H9 (cell line): ENCODE measurements around the gene MAP9. TPM values are rescaled to one million over a fixed set of nuclear protein-coding genes. Genes with fewer than 3 reads are reported as not detected.

Experiments
- DNase-seq: peaks from one replicate; pipeline ENCODE4 v3.0.0-alpha.2; 2017
- H2AFZ ChIP-seq: one replicate; pipeline ENCODE4 v1.6.1; 2013; ENCODE audit warnings: mild to moderate bottlenecking, low read length, control low read depth, moderate library complexity
- H2AK5ac ChIP-seq: 2 replicates; pipeline ENCODE4 v1.6.1; 2013; ENCODE audit warnings: low read length, control low read depth, mixed read lengths; ENCODE audit not compliant: insufficient read length
- H2BK120ac ChIP-seq: one replicate; pipeline ENCODE4 v1.6.1; 2013; ENCODE audit warnings: low read depth, mild to moderate bottlenecking, low read length, control low read depth, inconsistent platforms; ENCODE audit not compliant: poor library complexity, severe bottlenecking
- H2BK12ac ChIP-seq: 2 replicates; pipeline ENCODE4 v1.6.1; 2013; ENCODE audit warnings: low read length, control low read depth, mixed read lengths, low read depth; ENCODE audit not compliant: insufficient read length
- H2BK15ac ChIP-seq: 2 replicates; pipeline ENCODE4 v1.6.1; 2013; ENCODE audit warnings: low read depth, low read length, control low read depth
- H2BK20ac ChIP-seq: one replicate; pipeline ENCODE4 v1.6.1; 2013; ENCODE audit warnings: low read depth, mild to moderate bottlenecking, low read length, control low read depth, inconsistent platforms; ENCODE audit not compliant: poor library complexity, severe bottlenecking
- H2BK5ac ChIP-seq: 2 replicates; pipeline ENCODE4 v1.6.1; 2013; ENCODE audit warnings: low read length, control low read depth, mixed read lengths; ENCODE audit not compliant: insufficient read length
- H3K14ac ChIP-seq: 2 replicates; pipeline ENCODE4 v1.6.1; 2013; ENCODE audit warnings: low read length, control low read depth; ENCODE audit not compliant: insufficient read depth
- H3K18ac ChIP-seq: 2 replicates; pipeline ENCODE4 v1.6.1; 2013; ENCODE audit warnings: low read depth, mild to moderate bottlenecking, mixed read lengths, low read length, control low read depth; ENCODE audit not compliant: insufficient read length
- H3K23ac ChIP-seq: 2 replicates; pipeline ENCODE4 v1.6.1; 2013; ENCODE audit warnings: low read length, control low read depth, mixed read lengths, low read depth; ENCODE audit not compliant: insufficient read length
- H3K23me2 ChIP-seq: 2 replicates; pipeline ENCODE4 v1.6.1; 2013; ENCODE audit warnings: low read depth, mild to moderate bottlenecking, mixed read lengths, low read length, control low read depth; ENCODE audit not compliant: insufficient read length, poor library complexity, severe bottlenecking
- H3K27ac ChIP-seq: 2 replicates; pipeline ENCODE4 v1.5.1; 2013; ENCODE audit warnings: low read length, control low read depth, mixed read lengths, low read depth; ENCODE audit not compliant: insufficient read length
- H3K27me3 ChIP-seq: 2 replicates; pipeline ENCODE4 v1.6.1; 2013; ENCODE audit warnings: low read length, control low read depth, inconsistent platforms; ENCODE audit not compliant: insufficient read depth
- H3K4ac ChIP-seq: 2 replicates; pipeline ENCODE4 v1.6.1; 2013; ENCODE audit warnings: low read depth, mild to moderate bottlenecking, control low read depth, inconsistent platforms, low read length, moderate library complexity
- H3K4me1 ChIP-seq: 2 replicates; pipeline ENCODE4 v1.6.1; 2013; ENCODE audit warnings: low read length, control low read depth, inconsistent platforms; ENCODE audit not compliant: insufficient read depth
- H3K4me2 ChIP-seq: 2 replicates; pipeline ENCODE4 v1.6.1; 2013; ENCODE audit warnings: low read length, control low read depth, mixed read lengths; ENCODE audit not compliant: insufficient read length, insufficient read depth
- H3K56ac ChIP-seq: 2 replicates; pipeline ENCODE4 v1.6.1; 2013; ENCODE audit warnings: low read depth, mild to moderate bottlenecking, mixed read lengths, low read length, control low read depth; ENCODE audit not compliant: insufficient read length
- H3K79me1 ChIP-seq: 2 replicates; pipeline ENCODE4 v1.6.1; 2013; ENCODE audit warnings: low read depth, mild to moderate bottlenecking, moderate library complexity, low read length, control low read depth, inconsistent platforms; ENCODE audit not compliant: insufficient read depth, poor library complexity, severe bottlenecking
- H3K79me2 ChIP-seq: 2 replicates; pipeline ENCODE4 v1.6.1; 2013; ENCODE audit warnings: low read length, control low read depth, inconsistent platforms; ENCODE audit not compliant: insufficient read depth
- H3K9ac ChIP-seq: 2 replicates; pipeline ENCODE4 v1.6.1; 2013; ENCODE audit warnings: low read length, control low read depth, mixed read lengths; ENCODE audit not compliant: insufficient read length; ENCODE audit errors: extremely low read depth
- H3K9me3 ChIP-seq: one replicate; pipeline ENCODE4 v1.6.1; 2013; ENCODE audit warnings: low read depth, low read length, inconsistent platforms; ENCODE audit not compliant: control insufficient read depth
- H3T11ph ChIP-seq: one replicate; pipeline ENCODE4 v1.6.1; 2013; ENCODE audit warnings: mild to moderate bottlenecking, low read length, control low read depth, inconsistent platforms
- H4K20me1 ChIP-seq: one replicate; pipeline ENCODE4 v1.6.1; 2013; ENCODE audit not compliant: control insufficient read depth, insufficient read length, insufficient read depth
- H4K5ac ChIP-seq: 2 replicates; pipeline ENCODE4 v1.6.1; 2013; ENCODE audit warnings: low read depth, mild to moderate bottlenecking, mixed read lengths, low read length, control low read depth; ENCODE audit not compliant: insufficient read length
- H4K8ac ChIP-seq: replicated peaks from 2 replicates; pipeline ENCODE4 v1.6.1; 2013; ENCODE audit warnings: low read length, control low read depth, mixed read lengths, low read depth; ENCODE audit not compliant: insufficient read length
- H4K91ac ChIP-seq: 2 replicates; pipeline ENCODE4 v1.6.1; 2013; ENCODE audit warnings: low read depth, mild to moderate bottlenecking, moderate library complexity, mixed read lengths, low read length, control low read depth; ENCODE audit not compliant: insufficient read length
- H3K27ac Mint-ChIP-seq, 3 experiments: 2 replicates in 2 of 3; 3 replicates in 1 of 3; pipeline ENCODE4 v1.8.0; 2020 to 2021; ENCODE audit warnings: mixed read lengths in 3 of 3, mild to moderate bottlenecking in 1 of 3, moderate library complexity in 1 of 3
- H3K27me3 Mint-ChIP-seq: 2 replicates; pipeline ENCODE4 v1.8.0; 2021; ENCODE audit warnings: low read depth, mild to moderate bottlenecking, moderate library complexity, mixed read lengths
- H3K36me3 Mint-ChIP-seq, 3 experiments: 2 replicates in 2 of 3; 3 replicates in 1 of 3; pipeline ENCODE4 v1.8.0; 2020 to 2021; ENCODE audit warnings: low read depth in 3 of 3, mixed read lengths in 3 of 3; ENCODE audit not compliant: insufficient read depth in 1 of 3
- H3K4me1 Mint-ChIP-seq, 2 experiments: 2 replicates each; pipeline ENCODE4 v1.8.0; 2020; ENCODE audit warnings: mixed read lengths in 2 of 2
- H3K4me3 Mint-ChIP-seq, 2 experiments: 2 replicates in 1 of 2; 3 replicates in 1 of 2; pipeline ENCODE4 v1.8.0; 2020 to 2021; ENCODE audit warnings: mild to moderate bottlenecking in 2 of 2, mixed read lengths in 2 of 2, moderate library complexity in 1 of 2
- H3K9me3 Mint-ChIP-seq, 2 experiments: 2 replicates in 1 of 2; 3 replicates in 1 of 2; pipeline ENCODE4 v1.8.0; 2020; ENCODE audit warnings: mild to moderate bottlenecking in 2 of 2, mixed read lengths in 2 of 2, moderate library complexity in 1 of 2
- total RNA-seq: library from RNA; stranded (reverse); gene quantifications from 2 replicates; pipeline ENCODE4 v1.2.1, GENCODE V29; 2021
- TF ChIP-seq, protein P1 (sequence below): fragments of 200-600 bp; sonication (generic); conservative IDR thresholded peaks from 3 replicates; pipeline ENCODE4 v1.8.0; 2021; ENCODE audit warnings: antibody characterized with exemption, mild to moderate bottlenecking

Gene MAP9
- total RNA-seq, 1 experiment from 2014 or later = 15.4 TPM

DNA sequence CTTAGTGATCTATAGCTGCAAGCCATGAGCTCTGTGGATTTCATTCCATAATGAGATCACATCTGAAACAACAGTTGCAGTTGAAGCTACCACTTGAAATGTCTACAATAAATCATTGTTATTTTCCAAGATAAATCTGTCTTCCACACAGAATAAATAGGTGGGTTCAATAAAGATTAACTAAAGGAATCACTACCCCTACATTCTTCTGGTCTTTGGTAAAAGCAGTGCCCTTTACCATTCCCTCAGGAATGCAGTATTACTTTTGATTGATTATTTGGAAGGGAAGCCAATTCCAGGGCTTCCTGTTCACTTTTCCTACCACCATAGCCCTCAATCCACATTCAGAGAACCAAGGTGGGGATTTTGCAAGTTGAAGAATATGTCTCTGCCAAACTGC lies 38.9 kb upstream of the MAP9 start:
- H2AFZ ChIP-seq = no peak overlapping the region
- H3K18ac ChIP-seq = no peak overlapping the region
- no peaks in the 10 kb centered on the region for H3K9me3 ChIP-seq
- no peak overlapping the region for H3T11ph ChIP-seq
- H3K36me3 Mint-ChIP-seq = no peaks in the 10 kb centered on the region
- H2BK120ac ChIP-seq = no peak overlapping the region
- no peaks in the 10 kb centered on the region for H3K79me1 ChIP-seq
- no peaks in the 10 kb centered on the region for H3K23me2 ChIP-seq
- H3K4me1 Mint-ChIP-seq = no peaks in the 10 kb centered on the region
- no peak overlapping the region for H4K91ac ChIP-seq
- no peak overlapping the region for H4K5ac ChIP-seq
- H3K23ac ChIP-seq = no peak overlapping the region
- no peaks in the 10 kb centered on the region for H3K9me3 Mint-ChIP-seq
- H3K27me3 ChIP-seq = no peaks in the 10 kb centered on the region
- no peak overlapping the region for H3K4ac ChIP-seq
- no peak overlapping the region for H3K27ac Mint-ChIP-seq
- no peak overlapping the region for H2BK5ac ChIP-seq
- H3K4me2 ChIP-seq = no peak overlapping the region
- H3K4me3 Mint-ChIP-seq = no peak overlapping the region
- no peaks in the 10 kb centered on the region for H3K79me2 ChIP-seq
- no peak overlapping the region for H3K27ac ChIP-seq
- no peak overlapping the region for H2BK20ac ChIP-seq
- TF ChIP-seq, protein P1, sequence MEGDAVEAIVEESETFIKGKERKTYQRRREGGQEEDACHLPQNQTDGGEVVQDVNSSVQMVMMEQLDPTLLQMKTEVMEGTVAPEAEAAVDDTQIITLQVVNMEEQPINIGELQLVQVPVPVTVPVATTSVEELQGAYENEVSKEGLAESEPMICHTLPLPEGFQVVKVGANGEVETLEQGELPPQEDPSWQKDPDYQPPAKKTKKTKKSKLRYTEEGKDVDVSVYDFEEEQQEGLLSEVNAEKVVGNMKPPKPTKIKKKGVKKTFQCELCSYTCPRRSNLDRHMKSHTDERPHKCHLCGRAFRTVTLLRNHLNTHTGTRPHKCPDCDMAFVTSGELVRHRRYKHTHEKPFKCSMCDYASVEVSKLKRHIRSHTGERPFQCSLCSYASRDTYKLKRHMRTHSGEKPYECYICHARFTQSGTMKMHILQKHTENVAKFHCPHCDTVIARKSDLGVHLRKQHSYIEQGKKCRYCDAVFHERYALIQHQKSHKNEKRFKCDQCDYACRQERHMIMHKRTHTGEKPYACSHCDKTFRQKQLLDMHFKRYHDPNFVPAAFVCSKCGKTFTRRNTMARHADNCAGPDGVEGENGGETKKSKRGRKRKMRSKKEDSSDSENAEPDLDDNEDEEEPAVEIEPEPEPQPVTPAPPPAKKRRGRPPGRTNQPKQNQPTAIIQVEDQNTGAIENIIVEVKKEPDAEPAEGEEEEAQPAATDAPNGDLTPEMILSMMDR = no peak
- no peak overlapping the region for H2AK5ac ChIP-seq
- no peaks in the 10 kb centered on the region for H4K20me1 ChIP-seq
- H3K56ac ChIP-seq = no peak overlapping the region
- no peak overlapping the region for H2BK12ac ChIP-seq
- H3K4me1 ChIP-seq = no peaks in the 10 kb centered on the region
- H4K8ac ChIP-seq = no peak overlapping the region
- no peak overlapping the region for H3K14ac ChIP-seq
- H3K9ac ChIP-seq = no peak overlapping the region
- peaks cover 83% of the 10 kb centered on the region for H3K27me3 Mint-ChIP-seq
- H2BK15ac ChIP-seq = no peak overlapping the region
- no peak for DNase-seq
